Activated CD4-positive, CD25-positive, alpha-beta regulatory T cell (primary cell): Measurements from ENCODE around the gene TIMMDC1.
"Not testable (repeated sequence)": the region's sequence is repeated elsewhere in the genome, so short reads cannot be mapped to it uniquely, and the experiment has no call there.

Experiments
- DNase-seq, 4 experiments: peaks; one replicate each; lab custom pipeline; 2025; lab: John Stamatoyannopoulos, UW

The TIMMDC1 gene

DNA sequence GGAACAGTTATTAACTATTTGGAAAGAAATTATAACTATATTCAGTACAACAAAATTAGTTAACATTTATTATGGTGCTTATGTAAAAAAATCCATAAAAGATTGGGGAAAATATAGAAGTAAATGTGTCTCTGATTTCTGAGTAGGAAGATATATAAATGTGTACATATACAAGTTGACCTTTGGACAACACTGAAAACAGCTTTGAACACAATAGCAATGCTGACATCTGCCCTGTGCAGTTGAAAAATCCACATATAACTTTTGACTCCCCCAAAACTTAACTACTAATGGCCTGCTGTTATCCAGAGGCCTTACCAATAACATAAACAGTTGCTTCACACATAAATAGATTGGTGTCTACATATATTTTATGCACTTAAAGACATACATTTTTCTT, 12.3 kb downstream of the TIMMDC1 start:
- DNase-seq, result no peak

DNA sequence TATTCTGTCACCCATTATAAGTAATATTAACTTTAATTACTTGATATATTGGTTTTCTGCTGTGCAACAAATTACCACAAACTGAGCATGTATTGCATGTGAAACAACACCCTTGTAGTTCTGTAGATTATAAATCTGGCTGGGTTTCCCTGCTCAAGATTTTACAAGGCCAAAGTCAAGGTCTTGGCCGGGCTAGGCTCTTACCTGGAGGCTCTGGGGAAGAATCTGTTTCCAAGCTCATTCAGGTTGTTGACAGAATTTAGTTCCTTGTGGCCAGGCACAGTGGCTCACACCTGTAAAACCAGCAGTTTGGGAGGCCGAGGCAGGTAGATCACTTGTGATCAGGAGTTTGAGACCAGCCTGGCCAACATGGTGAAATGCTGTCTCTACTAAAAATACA, 16.3 kb downstream of the TIMMDC1 start:
- DNase-seq, result no peak

DNA sequence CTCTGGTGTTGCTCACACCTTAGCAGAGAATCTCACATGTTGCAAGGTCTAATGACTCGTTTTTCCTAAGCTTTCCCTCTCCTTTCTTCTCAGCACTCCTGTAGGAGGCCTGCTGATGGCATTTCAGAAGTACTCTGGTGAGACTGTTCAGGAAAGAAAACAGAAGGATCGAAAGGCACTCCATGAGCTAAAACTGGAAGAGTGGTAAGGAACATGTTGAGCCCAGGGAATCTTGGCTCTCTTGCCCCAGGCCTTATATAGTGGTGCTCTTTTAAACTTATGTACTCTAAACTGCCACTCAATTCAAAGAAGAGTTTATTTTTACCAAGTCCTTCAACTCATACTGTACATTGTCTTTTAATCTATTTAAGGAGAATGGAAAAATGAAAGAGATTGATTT, 18.8 kb downstream of the TIMMDC1 start:
- DNase-seq, result no peak

GRCh38 chr3:119518026-119518425, 19.7 kb downstream of the TIMMDC1 start:
- DNase-seq, result no peak

GRCh38 chr3:119524931-119525662, 26.8 kb downstream of the TIMMDC1 start:
- DNase-seq, result no peak

GRCh38 chr3:119527714-119528113, 29.4 kb downstream of the TIMMDC1 start:
- no peak for DNase-seq

- DNase-seq, result no peak
Observed at GRCh38 chr3:119529883-119530282, 31.5 kb downstream of the TIMMDC1 start.

DNA sequence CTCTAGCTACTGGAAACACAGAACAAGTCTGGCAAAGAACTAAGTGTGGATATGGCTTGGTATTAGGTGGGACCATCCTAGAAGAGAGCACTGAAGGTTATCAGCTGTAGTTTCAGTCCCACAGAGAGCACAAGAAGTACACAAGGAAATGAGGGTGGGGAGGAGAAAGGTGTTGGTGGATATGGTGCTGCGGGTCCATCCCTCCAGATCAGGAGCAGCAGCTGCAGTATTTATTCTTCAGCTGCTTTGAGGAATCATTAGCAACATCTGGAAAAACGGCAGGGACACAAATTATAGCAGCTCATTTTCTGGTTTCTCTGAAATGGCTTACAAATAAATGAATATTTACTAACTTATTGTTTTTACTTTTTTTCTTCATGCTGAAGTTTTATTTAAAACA, 32.1 kb downstream of the TIMMDC1 start:
- no peak for DNase-seq

GRCh38 chr3:119531151-119531550, 32.8 kb downstream of the TIMMDC1 start:
- no peak for DNase-seq

- no peak for DNase-seq
Observed at GRCh38 chr3:119534296-119534695, 35.9 kb downstream of the TIMMDC1 start.

GRCh38 chr3:119536757-119537156, 38.4 kb downstream of the TIMMDC1 start:
- DNase-seq, result no peak

GRCh38 chr3:119538772-119539171, 40.4 kb downstream of the TIMMDC1 start:
- DNase-seq, result no peak

DNA sequence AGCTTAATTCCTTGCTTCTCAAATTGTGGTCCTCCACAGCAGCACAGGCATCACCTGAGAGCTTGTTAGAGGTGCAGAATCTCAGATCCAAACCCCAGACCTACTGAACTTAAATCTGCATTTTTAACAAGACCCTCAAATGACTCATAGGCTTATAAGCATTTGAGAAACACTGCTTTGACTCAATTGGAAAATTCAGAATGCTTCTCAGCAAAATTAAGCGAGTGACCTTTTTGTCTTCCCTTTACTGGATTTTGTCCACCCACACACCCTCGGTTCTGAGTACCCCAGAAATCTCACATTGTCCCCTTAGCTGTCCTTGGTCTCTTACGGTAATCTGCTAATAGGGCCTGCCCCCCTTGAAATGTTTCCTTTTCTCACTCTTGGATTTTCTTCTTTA, 43.2 kb downstream of the TIMMDC1 start:
- DNase-seq, result no peak

- DNase-seq, result no peak
Observed at GRCh38 chr3:119542168-119542767, 43.9 kb downstream of the TIMMDC1 start.

GRCh38 chr3:119543147-119543546, 44.8 kb downstream of the TIMMDC1 start:
- DNase-seq, result no peak

GRCh38 chr3:119547227-119547626, 48.9 kb downstream of the TIMMDC1 start:
- DNase-seq, result no peak

GRCh38 chr3:119548341-119548740, 50.0 kb downstream of the TIMMDC1 start:
- no peak for DNase-seq

GRCh38 chr3:119550192-119550910, 52.0 kb downstream of the TIMMDC1 start:
- no peak for DNase-seq

DNA sequence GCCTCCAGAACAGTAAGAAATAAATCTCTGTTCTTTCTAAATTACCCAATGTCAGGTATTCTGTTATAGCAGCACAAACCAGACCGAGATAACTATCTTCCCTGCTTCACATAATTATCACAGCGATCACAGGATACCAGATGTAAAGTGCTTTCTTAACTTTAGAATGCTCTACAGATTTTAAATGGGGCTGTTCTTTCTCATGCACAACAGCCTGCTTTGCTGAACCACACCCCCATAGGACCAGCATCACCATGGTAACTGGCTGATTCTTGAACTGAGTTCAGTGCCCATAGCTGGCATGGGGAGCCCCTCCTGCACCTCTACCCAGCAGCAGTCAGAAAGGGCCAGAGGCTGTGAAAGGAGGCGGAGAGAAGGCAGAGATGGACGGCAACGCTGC, 53.3 kb downstream of the TIMMDC1 start:
- DNase-seq, result no peak

DNA sequence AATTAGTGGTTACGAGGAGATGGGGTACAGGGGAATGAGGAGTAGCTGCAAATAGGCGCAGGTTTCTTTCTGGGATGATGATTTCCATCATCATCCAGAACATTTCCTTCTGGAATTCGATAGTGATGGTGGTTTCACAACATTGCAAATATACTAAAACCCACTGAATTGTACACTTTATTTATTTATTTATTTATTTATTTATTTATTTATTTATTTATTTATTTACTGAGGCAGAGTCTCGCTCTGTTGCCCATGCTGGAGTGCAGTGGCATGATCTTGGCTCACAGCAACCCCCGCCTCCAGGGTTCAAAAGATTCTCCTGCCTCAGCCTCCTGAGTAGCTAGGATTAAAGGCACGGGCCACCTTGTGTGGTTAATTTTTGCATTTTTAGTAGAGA, 54.6 kb downstream of the TIMMDC1 start:
- DNase-seq, result not testable (repeated sequence)

DNA sequence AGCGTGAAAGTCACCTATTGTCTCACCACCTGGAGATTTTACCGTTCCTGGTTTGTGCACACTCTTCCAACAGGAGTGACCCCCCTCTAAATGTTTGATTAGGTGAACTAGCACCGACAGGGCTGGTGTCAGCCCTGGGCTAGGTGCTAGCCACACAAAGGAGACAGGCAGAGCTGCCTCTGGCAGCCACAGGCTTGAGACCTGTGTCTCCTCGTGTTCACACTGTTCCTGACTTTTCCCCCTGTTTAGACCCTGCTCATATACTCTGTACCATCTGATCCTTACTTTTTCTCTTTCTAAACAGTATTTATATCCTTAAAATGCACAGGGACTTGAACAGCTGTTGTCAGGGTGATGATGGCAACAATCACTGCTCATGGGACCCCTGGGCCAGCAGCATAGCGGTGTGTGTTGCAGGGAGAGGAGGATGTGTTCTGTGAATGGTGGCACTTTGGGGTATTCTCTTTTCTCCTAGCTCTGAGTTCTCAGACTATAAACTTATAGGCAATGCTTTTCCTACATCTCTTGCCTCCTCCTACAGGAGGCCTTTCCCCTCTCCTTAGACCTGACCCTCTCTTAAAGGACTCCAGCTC, 55.6 kb downstream of the TIMMDC1 start:
- no peak for DNase-seq

- DNase-seq, result no peak
Observed at GRCh38 chr3:119555309-119555735, 57.0 kb downstream of the TIMMDC1 start.

GRCh38 chr3:119555929-119556328, 57.6 kb downstream of the TIMMDC1 start:
- no peak for DNase-seq
